ENCODE results near the gene HIVEP2. TPM values are rescaled to one million over a fixed set of nuclear protein-coding genes. Genes with fewer than 3 reads are reported as not detected.

The HIVEP2 gene
- total RNA-seq, 1 experiment from 2014 or later = 3.0 TPM

DNA sequence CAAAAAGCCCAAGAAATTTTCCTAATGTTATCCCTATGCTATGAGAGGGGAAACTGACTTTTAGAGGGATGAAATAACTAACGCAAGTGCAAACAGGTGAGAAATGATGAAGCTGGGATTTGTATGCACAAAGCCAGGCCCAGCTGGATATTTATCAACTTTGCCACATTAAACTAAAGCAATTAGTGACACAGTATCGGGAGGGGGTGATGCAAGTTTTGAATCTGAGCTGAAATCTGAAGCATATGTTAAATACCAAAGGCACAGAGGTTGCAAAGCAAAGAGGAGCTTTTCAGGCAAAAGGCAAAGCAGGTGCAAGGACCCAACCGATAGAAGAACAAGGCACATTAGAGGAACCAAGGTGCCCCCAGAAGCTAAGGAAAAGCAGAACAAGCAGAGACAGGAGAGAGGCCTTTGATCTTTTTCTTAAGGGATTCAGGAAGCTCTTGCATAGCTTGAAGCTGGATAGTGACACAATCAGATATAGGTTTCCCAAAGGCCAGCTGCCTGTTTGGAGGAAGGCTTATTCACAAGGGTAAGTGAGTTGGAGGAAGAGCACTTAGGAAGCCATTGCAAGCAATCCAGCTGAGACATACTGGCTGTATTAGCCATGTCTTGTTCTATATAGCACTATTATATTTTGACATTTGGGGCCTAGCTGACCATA, 207.5 kb downstream of the HIVEP2 start:
- Histone ChIP-seq H3K9me3 (ENCODE audit: low read length) (no peaks in the 10 kb centered on the region), H3K4me2 (ENCODE audit: low read depth, low read length, poor library complexity, severe bottlenecking) (no peak overlapping the region), H3K9me2 (replicated peaks; ENCODE audit: insufficient read depth, low read length) (no peaks in the 10 kb centered on the region), H3K9ac (ENCODE audit: low read length) (no peak overlapping the region), H4K20me1 (ENCODE audit: insufficient read depth, low read depth, low read length) (no peaks in the 10 kb centered on the region), H2AFZ (ENCODE audit: low read length) (no peak overlapping the region), H3K4me3 (ENCODE audit: low read length) (no peak overlapping the region), H3K36me3 (ENCODE audit: insufficient read depth, low read length) (no peaks in the 10 kb centered on the region), H3K27ac (ENCODE audit: low read length) (no peak overlapping the region), H3K79me2 (ENCODE audit: low read length) (no peaks in the 10 kb centered on the region), H3K4me1 (ENCODE audit: low read length) (no peaks in the 10 kb centered on the region), H3K27me3 (ENCODE audit: low read length) (no peaks in the 10 kb centered on the region)
- DNase-seq = no peak

DNA sequence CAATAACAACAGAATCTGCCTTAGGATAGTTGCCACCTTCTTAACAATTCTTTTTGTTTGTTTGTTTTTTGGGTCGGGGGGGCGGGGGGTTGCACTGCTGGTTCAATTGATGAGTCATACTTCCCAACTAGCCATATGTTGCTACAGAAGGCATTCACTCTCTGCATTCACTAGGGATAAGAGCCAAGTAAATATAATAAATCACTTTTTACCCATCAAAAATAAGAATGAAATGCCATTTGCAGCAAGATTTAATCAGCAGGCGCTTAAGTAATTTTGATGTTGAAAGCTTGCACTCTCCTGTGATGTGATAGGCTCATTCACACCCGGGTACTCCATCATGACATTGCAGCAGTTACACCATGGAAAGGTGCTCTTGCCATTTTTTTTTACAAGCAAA, 209.8 kb downstream of the HIVEP2 start:
- DNase-seq = no peak
- Histone ChIP-seq H3K4me1 (ENCODE audit: low read length) (no peaks in the 10 kb centered on the region), H2AFZ (ENCODE audit: low read length) (no peak overlapping the region), H4K20me1 (ENCODE audit: insufficient read depth, low read depth, low read length) (no peaks in the 10 kb centered on the region), H3K4me2 (ENCODE audit: low read depth, low read length, poor library complexity, severe bottlenecking) (no peak overlapping the region), H3K36me3 (ENCODE audit: insufficient read depth, low read length) (no peaks in the 10 kb centered on the region), H3K9ac (ENCODE audit: low read length) (no peak overlapping the region), H3K27ac (ENCODE audit: low read length) (no peak overlapping the region), H3K27me3 (ENCODE audit: low read length) (no peaks in the 10 kb centered on the region), H3K9me3 (ENCODE audit: low read length) (no peaks in the 10 kb centered on the region), H3K9me2 (replicated peaks; ENCODE audit: insufficient read depth, low read length) (no peaks in the 10 kb centered on the region), H3K4me3 (ENCODE audit: low read length) (no peak overlapping the region), H3K79me2 (ENCODE audit: low read length) (no peaks in the 10 kb centered on the region)

DNA sequence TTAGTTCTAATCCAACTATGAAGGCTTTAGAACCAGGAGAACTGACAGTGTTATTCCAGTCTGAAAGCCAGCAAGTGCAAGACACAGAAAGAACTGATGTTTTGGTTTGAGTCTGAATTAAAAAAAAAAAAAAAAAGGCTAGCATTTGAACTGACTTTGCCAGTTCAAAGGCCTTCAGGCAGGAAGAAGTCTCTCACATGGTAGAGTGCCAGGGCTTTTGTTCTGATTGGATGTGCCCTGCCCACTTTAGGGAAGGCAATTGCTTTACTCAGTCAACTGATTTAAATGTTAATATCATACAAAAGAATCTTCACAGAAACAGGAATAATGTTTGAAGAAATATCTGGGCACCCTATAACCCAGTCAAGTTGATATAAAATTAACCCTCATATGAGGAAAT, 212.2 kb downstream of the HIVEP2 start:
- H3K9ac ChIP-seq (ENCODE audit: low read length) = no peak overlapping the region
- H3K4me3 ChIP-seq (ENCODE audit: low read length) = no peak overlapping the region
- H3K79me2 ChIP-seq (ENCODE audit: low read length) = no peaks in the 10 kb centered on the region
- no peak overlapping the region for H3K27ac ChIP-seq (ENCODE audit: low read length)
- no peaks in the 10 kb centered on the region for H3K4me1 ChIP-seq (ENCODE audit: low read length)
- DNase-seq = no peak
- H3K4me2 ChIP-seq (ENCODE audit: low read depth, low read length, poor library complexity, severe bottlenecking) = no peak overlapping the region
- no peaks in the 10 kb centered on the region for H4K20me1 ChIP-seq (ENCODE audit: insufficient read depth, low read depth, low read length)
- no peaks in the 10 kb centered on the region for H3K9me3 ChIP-seq (ENCODE audit: low read length)
- H3K27me3 ChIP-seq (ENCODE audit: low read length) = no peaks in the 10 kb centered on the region
- no peaks in the 10 kb centered on the region for H3K9me2 ChIP-seq (replicated peaks; ENCODE audit: insufficient read depth, low read length)
- no peaks in the 10 kb centered on the region for H3K36me3 ChIP-seq (ENCODE audit: insufficient read depth, low read length)
- no peak overlapping the region for H2AFZ ChIP-seq (ENCODE audit: low read length)

DNA sequence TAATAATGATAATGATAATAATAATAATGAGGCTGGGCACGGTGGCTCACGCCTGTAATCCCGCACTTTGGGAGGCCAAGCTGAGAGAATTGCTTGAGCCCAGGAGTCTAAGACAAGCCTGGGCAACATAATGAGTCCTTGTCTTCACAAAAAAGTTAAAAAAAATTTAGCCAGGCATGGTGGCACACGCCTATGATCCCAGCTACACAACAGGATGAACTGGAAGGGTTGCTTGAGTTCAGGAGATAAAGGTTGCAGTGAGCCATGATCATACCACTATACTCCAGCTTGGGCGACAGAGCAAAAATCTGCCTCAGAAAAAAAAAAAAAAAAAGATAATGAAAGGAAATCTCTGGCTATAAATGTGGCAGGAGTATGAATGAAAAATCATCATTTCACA, 213.4 kb downstream of the HIVEP2 start:
- Histone ChIP-seq H3K4me1 (ENCODE audit: low read length) (no peaks in the 10 kb centered on the region), H3K4me3 (ENCODE audit: low read length) (no peak overlapping the region), H3K9ac (ENCODE audit: low read length) (no peak overlapping the region), H2AFZ (ENCODE audit: low read length) (no peak overlapping the region), H4K20me1 (ENCODE audit: insufficient read depth, low read depth, low read length) (no peaks in the 10 kb centered on the region), H3K4me2 (ENCODE audit: low read depth, low read length, poor library complexity, severe bottlenecking) (no peak overlapping the region), H3K9me3 (ENCODE audit: low read length) (no peaks in the 10 kb centered on the region), H3K27ac (ENCODE audit: low read length) (no peak overlapping the region), H3K36me3 (ENCODE audit: insufficient read depth, low read length) (no peaks in the 10 kb centered on the region), H3K79me2 (ENCODE audit: low read length) (no peaks in the 10 kb centered on the region), H3K9me2 (replicated peaks; ENCODE audit: insufficient read depth, low read length) (no peaks in the 10 kb centered on the region), H3K27me3 (ENCODE audit: low read length) (no peaks in the 10 kb centered on the region)
- DNase-seq = no peak

- Histone ChIP-seq H4K20me1 (ENCODE audit: insufficient read depth, low read depth, low read length) (no peaks in the 10 kb centered on the region), H3K27ac (ENCODE audit: low read length) (no peak overlapping the region), H2AFZ (ENCODE audit: low read length) (no peak overlapping the region), H3K27me3 (ENCODE audit: low read length) (no peaks in the 10 kb centered on the region), H3K4me3 (ENCODE audit: low read length) (no peak overlapping the region), H3K4me1 (ENCODE audit: low read length) (no peaks in the 10 kb centered on the region), H3K4me2 (ENCODE audit: low read depth, low read length, poor library complexity, severe bottlenecking) (no peak overlapping the region), H3K79me2 (ENCODE audit: low read length) (no peaks in the 10 kb centered on the region), H3K9me3 (ENCODE audit: low read length) (no peaks in the 10 kb centered on the region), H3K9me2 (replicated peaks; ENCODE audit: insufficient read depth, low read length) (no peaks in the 10 kb centered on the region), H3K9ac (ENCODE audit: low read length) (no peak overlapping the region), H3K36me3 (ENCODE audit: insufficient read depth, low read length) (no peaks in the 10 kb centered on the region)
- no peak for DNase-seq
These were observed 215.4 kb downstream of the HIVEP2 start for GRCh38 chr6:142729618-142730017.

DNA sequence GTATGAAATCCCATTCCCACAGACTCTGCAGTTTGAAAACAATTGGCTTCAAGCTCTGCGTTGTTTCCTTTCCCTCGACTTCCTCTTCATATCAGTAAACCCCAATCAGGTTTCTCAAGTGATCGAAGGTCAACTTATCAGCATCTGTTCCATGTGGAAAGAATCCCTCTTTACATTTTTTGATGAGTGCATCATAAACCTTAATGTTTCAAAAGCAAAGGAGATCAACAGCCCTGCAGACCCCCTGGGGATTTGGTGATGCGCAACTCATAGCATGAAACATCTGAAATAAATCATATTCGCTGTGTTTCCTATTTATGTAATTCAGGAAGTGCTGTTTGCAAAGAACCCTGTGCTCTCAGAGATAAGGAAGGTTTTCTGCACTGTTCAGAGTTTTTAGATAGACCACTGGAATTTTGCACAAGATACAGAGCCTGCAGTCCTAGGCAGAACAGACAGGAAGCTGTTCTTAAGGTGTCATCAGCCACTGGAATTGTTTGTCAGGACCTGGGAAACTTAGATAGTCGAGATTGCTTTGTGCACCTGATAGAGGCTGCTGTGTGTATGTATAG, 216.0 kb downstream of the HIVEP2 start:
- Histone ChIP-seq H3K36me3 (ENCODE audit: insufficient read depth, low read length) (no peaks in the 10 kb centered on the region), H3K4me2 (ENCODE audit: low read depth, low read length, poor library complexity, severe bottlenecking) (no peak overlapping the region), H3K9me3 (ENCODE audit: low read length) (no peaks in the 10 kb centered on the region), H3K9me2 (replicated peaks; ENCODE audit: insufficient read depth, low read length) (no peaks in the 10 kb centered on the region), H3K4me1 (ENCODE audit: low read length) (no peaks in the 10 kb centered on the region), H3K27me3 (ENCODE audit: low read length) (no peaks in the 10 kb centered on the region), H3K79me2 (ENCODE audit: low read length) (no peaks in the 10 kb centered on the region), H4K20me1 (ENCODE audit: insufficient read depth, low read depth, low read length) (no peaks in the 10 kb centered on the region), H3K4me3 (ENCODE audit: low read length) (no peak overlapping the region), H3K9ac (ENCODE audit: low read length) (no peak overlapping the region), H3K27ac (ENCODE audit: low read length) (no peak overlapping the region), H2AFZ (ENCODE audit: low read length) (no peak overlapping the region)
- no peak for DNase-seq

- no peak overlapping the region for H2AFZ ChIP-seq (ENCODE audit: low read length)
- H3K27me3 ChIP-seq (ENCODE audit: low read length) = no peaks in the 10 kb centered on the region
- H3K27ac ChIP-seq (ENCODE audit: low read length) = no peak overlapping the region
- H3K4me1 ChIP-seq (ENCODE audit: low read length) = no peaks in the 10 kb centered on the region
- H3K9me3 ChIP-seq (ENCODE audit: low read length) = no peaks in the 10 kb centered on the region
- H4K20me1 ChIP-seq (ENCODE audit: insufficient read depth, low read depth, low read length) = no peaks in the 10 kb centered on the region
- no peaks in the 10 kb centered on the region for H3K79me2 ChIP-seq (ENCODE audit: low read length)
- no peaks in the 10 kb centered on the region for H3K36me3 ChIP-seq (ENCODE audit: insufficient read depth, low read length)
- no peak overlapping the region for H3K4me3 ChIP-seq (ENCODE audit: low read length)
- no peaks in the 10 kb centered on the region for H3K9me2 ChIP-seq (replicated peaks; ENCODE audit: insufficient read depth, low read length)
- no peak overlapping the region for H3K9ac ChIP-seq (ENCODE audit: low read length)
- no peak overlapping the region for H3K4me2 ChIP-seq (ENCODE audit: low read depth, low read length, poor library complexity, severe bottlenecking)
- DNase-seq = no peak
These were observed 216.6 kb downstream of the HIVEP2 start for GRCh38 chr6:142728364-142728763.

GRCh38 chr6:142726616-142727015, 218.4 kb downstream of the HIVEP2 start:
- Histone ChIP-seq H3K27ac (ENCODE audit: low read length) (no peak overlapping the region), H4K20me1 (ENCODE audit: insufficient read depth, low read depth, low read length) (no peaks in the 10 kb centered on the region), H3K4me3 (ENCODE audit: low read length) (no peak overlapping the region), H3K4me2 (ENCODE audit: low read depth, low read length, poor library complexity, severe bottlenecking) (no peak overlapping the region), H3K79me2 (ENCODE audit: low read length) (no peaks in the 10 kb centered on the region), H3K9me2 (replicated peaks; ENCODE audit: insufficient read depth, low read length) (no peaks in the 10 kb centered on the region), H2AFZ (ENCODE audit: low read length) (no peak overlapping the region), H3K9ac (ENCODE audit: low read length) (no peak overlapping the region), H3K4me1 (ENCODE audit: low read length) (no peaks in the 10 kb centered on the region), H3K36me3 (ENCODE audit: insufficient read depth, low read length) (no peaks in the 10 kb centered on the region), H3K9me3 (ENCODE audit: low read length) (no peaks in the 10 kb centered on the region), H3K27me3 (ENCODE audit: low read length) (no peaks in the 10 kb centered on the region)
- no peak for DNase-seq
